NOMO-1 (cell line): ENCODE data around the gene GP5.
A peak's percentile ranks its signal among the peaks of the same experiment; 100 is the strongest.

Source experiments
- DNase-seq, 2 experiments: peaks; one replicate each; lab custom pipeline; 2025; ENCODE audit not compliant: unreplicated experiment in 2 of 2; lab: John Stamatoyannopoulos, UW

Gene GP5

DNA sequence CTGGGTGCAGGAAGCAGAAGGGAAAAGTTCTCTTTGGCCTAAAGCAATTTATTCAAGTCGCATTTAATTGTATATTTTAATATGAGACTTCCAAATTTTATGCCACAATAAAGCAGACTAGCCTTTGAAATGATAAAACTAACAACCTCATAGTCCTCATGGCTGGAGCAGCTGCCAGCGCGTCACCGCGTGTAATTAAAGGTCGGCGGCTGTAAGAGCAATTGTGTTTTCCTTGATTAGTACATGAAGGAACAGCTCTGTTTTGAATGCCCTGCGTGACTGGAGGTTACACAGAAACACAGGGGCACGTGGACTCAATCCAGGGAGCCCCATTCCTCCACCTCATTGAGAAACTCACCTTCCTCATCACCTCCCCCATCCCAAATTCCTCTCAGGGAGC is 19.4 kb downstream of the GP5 start:
- DNase-seq = no peak

DNA sequence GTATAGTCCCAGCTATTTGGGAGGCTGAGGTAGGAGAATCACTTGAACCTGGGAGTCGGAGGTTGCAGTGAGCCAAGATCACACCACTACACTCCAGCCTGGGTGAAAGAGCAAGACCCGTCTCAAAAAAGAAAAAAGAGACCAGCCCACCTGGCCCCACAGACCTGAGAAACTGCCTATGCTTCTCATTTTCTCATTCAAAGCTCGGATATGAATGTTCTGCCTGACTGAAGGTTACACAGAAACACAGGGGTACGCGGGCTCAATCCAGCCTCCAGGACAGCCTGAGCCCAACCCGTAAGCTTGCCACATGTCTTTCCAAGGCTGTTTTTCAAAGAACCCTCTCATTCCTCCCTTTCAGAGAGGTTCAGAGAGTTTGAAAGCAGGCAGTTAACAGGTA is 19.8 kb downstream of the GP5 start:
- DNase-seq = no peak

DNA sequence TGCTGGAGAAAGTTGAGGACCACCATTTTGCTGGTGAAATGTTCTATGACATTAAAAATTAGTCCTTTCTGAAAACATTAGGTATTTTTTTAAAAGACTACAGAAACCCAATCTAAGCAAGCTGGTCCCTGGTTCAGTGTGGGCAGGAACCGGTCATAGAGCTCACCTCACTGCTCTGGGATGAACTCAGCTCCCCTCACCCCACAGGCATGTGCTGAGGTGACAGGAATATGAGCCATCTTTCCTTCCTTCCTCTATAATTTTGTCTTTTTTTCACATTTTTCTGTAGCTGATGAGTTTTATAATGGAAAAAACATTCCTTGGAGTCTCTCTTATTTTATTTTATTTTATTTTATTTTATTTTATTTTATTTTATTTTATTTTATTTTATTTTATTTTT is 21.4 kb downstream of the GP5 start:
- no peak for DNase-seq

DNA sequence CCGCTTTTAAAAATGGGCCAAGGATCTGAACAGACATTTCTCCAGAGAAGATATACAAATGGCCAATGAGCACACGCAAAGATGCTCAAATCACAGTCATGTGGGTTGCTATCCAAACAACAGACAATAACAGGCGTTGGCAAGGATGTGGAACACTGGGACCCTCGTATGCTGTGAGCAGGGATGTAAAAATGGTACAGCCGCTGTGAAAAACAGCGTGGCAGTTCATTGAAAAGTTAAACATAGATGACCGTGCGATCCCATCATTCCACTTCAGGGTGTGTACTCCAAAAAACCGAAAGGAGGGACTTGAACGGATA is 22.9 kb downstream of the GP5 start:
- no peak for DNase-seq

DNA sequence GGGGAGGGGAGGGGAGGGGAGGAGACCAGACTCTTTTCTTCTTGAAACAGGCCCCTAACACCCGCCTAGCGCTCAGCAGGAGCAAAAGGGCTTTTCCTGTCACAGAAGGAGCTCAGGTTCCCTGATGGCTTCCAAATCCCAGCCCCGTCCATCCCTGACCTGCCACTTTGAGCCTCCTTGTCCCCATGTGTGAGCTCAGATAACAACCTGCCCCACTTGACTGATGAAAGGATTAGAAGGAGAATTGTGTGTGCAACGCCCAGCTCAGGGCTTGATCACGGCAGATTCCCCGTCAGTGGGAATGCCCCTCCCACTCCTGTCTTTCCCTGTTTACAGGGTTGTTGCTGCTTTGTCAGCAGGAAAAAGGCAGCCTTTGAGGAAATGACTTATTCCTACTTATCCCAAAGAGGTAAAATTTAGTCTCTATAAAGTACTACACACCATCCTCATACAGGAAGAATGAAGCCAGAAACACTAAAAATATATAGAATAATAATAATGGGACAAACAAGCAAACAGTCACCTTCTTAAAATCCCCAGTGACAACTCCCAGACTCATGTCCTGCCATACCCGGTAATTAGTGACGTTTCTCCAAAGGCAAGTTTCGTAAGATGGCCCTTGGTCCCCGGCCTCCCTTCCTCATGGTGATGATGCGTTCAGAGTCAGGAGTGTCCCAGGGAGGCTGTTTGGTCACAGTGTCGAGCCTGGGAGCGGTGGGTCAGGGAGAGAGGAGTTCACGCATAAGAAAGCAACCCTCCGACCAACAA is 23.4 kb downstream of the GP5 start:
- no peak for DNase-seq

DNA sequence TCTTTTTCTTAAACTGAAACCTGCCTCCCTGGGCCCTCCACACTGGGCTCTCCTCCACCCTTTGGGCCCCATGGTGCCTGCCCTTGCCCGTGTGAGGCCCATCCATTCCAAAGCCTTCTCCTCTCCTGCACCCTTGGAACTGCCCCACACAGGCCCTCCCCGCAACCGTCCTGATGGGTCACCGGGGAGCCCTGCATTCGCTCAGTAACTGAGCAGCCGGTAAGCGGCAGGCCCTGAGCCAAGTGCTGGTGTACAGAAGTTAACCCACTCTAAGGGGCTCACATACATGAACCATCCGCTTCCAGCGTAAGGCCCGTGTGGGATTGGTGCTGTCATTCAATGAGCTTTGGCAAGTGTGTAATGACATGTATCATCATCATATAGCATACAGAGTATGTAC is 24.1 kb downstream of the GP5 start:
- DNase-seq = no peak

DNA sequence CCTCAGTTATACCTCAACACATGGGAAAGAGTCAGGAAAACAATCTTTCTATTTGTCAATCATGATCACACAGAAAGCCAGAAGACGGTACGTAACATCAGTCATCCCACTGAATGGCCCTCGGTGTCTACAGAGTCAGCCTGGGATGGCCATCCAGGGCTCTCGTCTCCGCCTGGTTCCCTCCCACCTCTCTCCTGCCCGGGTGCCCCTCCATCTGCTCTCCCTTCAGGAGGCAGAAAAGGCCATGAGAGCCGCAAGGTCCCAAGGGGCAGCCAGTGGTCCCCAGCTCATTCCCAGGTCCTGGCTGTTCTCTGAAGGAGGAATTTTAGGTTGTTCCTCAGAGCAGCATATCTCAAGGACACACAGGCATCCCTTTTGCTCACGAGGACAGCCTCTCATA is 25.2 kb downstream of the GP5 start:
- no peak for DNase-seq

DNA sequence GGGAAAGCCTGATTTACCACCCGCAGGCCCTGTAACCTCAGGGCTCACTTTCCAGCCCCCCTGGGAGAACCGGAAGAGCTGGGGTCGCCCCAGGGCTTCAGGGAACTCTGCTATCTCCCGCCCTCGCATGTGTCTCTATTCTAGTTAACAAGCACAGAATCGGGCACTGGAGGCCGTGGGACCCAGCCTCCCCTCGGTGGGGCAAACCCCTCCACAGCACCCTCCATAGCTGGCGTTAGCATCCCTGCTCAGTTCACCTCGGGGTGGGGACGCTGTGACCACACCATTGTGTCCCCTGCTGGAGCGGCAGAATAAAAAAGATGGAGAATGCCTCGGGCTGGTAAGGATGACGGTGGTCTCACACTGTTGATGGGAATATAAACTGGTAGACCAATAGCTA is 26.0 kb downstream of the GP5 start:
- DNase-seq = no peak

DNA sequence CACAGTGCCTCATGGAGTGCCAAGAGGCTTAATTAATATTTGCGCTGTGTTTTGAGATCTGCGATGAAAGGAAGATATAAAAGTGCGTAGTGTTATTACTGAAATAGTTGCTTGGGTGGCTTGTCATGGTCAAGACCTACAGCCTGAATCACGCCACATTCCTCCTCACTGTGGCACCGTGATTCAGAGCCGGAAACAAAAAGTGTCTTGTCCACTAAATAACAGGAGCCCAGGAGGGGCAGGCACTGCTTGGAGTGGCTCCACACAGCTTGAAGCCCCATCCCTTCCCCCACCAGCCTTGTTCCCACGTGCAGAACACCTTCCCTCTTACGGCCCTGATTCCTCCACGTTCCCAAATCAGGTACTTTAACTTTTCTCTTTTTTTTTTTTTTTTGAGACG is 28.3 kb downstream of the GP5 start:
- DNase-seq = no peak

DNA sequence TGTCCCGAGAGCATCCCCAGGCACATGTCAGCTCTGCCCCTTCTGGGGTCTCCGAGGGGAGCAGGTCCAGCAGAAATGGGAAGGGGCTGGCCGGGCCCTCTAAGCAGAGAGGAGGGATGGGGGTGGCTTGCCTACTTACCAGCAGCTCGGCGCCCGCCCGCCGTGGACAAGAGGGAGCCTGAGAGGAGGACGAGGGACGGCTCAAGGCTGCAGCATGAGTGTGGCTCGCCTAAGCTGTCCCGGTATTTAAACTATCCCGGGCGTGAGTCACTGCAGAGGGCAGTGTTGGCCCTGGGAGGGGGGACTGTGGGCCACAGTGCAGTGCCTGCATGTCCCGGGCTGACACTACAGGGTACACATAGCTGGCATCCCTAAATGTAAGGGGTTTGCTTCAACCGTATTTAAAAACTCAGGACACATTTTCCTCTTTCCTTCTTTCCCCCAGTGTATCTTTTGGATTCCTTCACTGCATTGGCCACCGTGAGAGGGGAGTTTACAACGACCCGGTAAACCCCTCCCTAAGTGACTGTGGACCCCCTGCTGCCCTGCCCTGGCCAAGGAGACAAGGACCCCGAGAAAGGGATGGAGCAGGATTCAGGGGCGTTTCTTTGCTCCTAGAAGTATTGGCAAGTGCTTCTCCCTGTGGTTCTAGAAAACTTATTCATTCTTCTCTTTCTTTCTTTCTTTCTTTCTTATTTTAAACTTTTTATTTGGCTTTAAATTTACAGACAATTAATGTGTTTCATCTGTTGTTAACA is 29.4 kb downstream of the GP5 start, which contains the start of gene LRRC15:
LRRC15 (minus strand) TSS at position 222 of the 758 bp plus-strand sequence. CDS start 8,700 bp downstream, outside the sequence.
- DNase-seq = no peak

DNA sequence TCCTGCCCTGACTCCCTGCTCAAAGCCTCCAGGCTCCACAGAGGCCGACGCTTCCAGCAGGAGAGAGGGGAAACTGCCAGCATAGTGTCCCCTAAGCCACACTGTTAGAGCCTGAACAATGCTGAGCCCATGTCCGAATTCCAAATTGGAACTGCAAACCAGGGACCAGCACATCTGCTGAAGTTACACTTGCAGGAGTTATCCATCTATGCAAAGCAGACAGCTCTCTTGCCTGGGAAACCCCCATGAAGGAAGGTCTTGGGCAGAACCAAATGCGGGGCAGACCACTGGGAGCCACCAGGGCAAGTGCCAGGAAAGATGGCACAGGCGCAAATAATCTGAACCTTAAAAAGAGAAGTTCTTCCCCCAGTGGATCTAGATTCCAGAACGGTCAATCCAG is 30.1 kb downstream of the GP5 start:
- no peak for DNase-seq

DNA sequence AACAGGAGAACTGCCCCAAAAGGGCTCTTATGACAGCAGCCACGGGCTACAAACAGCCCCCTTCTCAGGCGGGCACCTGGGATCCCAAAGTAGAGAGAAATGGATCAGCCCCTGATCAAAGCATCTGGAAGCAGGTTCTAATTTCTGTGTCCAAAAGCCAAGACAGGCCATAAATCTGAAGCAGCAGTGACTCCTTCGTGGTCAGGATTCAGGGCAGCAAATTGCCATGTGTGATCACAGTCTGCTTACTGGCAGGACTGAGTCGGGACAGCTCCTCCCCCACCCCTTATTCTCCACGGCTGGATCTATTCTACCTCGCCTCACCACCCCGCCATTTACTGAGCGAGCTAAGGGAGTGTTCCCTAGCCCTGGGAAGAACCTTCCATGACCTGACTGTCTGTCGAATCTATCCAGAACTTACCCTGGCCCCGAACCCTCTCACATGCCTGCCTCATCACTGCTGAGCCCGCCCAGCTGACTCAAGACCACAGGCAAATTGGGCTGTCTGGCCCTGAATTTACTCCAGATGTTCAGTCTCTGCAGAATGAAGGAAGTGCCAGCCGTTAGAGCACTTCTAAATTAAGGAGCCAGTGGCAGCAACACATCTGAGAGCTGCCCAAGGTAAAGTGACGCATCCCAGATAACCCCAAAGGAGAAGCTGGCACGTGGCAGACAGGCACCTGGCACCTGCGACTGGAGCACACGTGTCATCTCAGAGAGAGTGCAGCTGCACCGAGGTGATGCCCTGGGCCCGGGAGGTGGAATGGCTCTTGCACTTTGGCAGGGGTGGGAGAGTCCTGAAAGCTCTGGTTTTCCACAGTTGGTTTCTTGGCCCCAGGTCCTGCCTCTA is 30.8 kb downstream of the GP5 start:
- DNase-seq = no peak

DNA sequence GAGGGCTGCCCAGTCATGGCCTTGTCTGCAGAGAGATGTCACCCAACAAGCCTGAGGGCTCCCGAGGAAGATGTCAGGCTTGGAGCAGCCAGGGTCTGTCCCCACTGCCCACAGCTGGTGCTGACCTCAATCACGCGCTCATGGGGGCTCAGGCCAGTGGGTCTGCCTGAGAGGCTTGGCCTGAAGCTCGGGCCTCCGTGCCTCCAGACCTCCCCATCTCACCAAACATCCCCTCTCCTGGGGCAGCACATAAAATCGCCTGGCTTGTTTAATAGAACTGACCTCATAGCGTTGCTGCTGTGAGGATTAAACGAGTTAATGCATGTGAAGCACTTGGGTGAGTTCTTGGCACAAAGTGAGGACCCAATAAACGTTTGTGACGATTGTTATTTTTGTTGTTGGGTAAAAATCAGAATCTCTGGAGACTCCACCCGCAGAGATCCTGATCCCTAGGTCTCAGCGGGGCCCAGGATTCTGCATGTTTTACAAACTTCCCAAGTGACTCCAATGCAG is 33.0 kb downstream of the GP5 start:
- DNase-seq = no peak

DNA sequence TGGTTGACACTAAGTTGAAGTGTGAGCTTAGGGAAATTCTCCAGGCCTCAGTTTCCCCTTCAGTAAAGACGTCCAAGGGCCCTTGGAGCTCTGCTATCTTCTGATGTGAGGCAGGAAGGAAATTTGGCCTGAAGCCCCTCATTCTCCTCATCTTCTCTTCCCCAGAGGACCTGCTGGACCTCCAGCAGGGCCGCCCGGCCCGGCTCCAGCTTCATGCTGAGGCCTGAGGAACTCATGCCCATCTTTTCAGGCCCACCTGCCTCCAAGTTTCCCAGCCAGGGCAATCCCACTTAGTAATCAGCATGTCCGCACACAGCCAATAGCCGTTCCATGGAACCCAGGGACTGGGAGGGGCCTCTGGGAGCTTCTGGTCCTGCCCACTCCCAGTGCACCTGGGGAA is 33.5 kb downstream of the GP5 start:
- no peak for DNase-seq

DNA sequence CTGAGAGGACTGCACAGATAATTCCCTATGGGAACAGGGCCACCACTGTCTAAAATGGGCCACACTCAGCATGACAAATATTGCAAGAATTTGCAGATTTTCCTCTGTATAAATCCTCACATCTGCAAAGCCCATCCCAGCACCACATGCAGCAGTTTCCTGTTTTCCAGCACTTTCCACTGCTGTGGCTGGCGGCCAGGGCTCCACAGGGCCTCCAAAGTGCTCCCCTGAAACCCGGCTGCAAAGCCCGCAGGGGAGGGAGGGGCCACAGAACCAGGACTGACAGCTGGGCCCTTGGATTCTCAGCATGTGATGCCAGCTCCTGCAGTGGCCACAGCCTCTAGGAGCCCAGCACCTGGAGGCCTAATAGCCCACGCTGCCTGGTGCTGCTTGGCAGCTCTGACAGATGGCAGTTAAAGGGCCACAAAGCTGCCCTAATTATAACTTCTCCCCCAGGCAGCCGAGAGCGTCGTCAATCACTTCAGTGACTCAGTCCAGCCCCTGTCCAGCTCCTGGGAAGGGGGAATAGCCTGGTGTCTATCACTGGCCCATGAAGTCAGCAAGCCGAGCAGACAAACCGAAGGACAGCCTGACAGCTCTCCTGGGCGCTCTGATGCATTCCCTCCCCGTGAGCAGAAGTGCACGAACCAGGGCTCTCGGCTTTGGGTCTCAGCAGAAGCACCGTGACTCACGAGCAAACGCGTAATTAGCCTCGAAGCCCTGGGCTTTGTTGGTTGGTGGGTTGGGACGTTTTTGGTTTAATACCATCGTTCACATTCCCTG is 34.2 kb downstream of the GP5 start:
- no peak for DNase-seq

DNA sequence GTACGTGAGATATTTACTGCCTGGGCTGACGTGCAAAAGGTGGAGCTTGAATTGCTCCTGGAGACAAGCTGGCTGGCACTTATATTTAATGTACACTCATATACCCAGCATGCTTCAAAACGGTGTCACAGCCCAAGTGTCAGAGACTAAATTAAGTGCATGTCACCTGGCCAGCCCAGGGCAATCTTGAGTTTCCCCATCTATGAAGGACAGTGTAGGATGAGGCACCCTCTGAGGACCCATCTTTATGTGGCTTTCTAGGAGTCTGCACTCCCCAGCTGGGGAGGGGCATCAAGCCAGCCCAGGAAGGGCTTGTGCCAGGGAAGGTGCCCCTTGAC is 34.8 kb downstream of the GP5 start:
- DNase-seq = no peak

DNA sequence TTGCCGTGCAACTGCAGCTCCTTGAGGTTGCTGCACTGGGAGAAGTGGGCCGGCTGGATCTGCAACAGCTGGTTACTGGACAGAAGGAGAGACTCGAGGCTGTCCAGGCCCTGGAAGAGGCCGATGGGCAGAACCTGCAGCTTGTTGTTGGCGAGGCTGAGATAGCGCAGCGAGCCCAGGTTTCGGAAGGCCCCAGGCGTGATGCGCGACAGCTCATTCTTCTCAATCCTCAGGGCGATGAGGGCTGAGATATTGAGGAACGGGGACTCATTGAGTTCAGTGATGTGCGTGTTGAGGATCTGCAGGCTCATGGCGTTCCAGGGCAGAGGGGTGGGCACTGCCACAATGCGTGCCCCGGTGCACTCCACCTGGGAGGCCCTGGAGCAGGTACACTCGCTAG is 38.5 kb downstream of the GP5 start:
- no peak for DNase-seq

DNA sequence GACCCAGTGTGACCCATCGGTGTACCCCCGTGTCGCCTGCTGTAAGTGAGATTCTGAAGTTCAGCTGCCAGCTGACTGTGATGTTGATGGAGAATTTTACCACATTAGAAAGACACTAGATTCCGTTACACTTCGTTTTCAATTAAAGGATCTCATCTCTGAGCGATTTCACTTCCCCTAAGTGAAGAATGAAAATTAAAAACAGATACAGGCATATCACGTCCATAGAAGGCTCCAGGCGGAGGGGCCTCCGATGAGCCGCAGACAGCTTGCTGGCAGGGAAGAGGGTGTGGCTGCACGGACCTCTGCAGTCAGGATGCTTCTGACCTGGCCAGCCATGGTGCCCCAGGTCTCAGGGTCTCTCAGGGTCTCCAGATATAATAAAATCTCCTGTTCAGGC is 41.4 kb downstream of the GP5 start:
- DNase-seq = peak in 1 of 2 experiments; percentile 13

DNA sequence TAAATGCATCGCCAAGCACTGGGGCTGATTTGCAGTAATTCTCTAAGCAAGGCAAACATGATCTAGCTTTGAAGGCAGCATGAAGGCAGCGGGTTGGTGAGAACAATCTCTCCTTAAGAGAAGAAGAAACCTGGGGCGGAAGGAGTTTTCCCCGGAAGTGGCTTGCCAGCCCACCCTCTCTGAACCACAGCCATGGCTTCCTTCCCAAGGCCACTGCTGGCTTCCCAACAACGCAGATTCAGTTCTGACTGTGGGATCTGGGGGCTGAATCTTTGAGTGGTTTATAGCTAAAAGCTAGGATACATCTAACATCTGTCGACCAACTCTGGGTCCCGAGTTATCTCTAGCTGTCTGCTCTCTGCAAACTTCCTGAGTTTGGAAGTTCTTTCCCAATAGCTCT is 43.7 kb downstream of the GP5 start:
- no peak for DNase-seq

DNA sequence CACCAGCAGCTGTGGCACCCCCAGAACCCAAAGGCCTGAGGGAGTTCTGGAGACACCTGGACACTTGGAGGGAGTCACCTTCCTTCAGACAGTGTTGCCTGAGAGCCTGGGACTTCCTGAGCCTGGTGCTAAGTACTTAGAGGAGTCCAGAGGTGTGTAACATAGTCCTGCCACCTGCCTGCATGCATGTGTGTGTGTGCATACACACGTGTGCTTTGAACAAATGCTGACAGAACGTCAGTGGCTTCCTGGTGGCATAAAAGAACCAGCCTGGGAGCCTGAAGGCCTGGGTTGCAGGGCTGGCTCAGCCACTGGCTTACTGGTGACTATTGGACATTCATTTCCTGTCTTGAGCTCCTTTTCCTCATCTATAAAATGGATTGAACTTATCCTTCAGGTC is 44.8 kb downstream of the GP5 start:
- no peak for DNase-seq
